Measurements from ENCODE around the gene PARN. TPM values are rescaled to one million over a fixed set of nuclear protein-coding genes. Genes with fewer than 3 reads are reported as not detected.

PARN gene
- total and polyA plus RNA-seq, 7 donors = 14.4 to 75.3 (median 33.6) TPM

GRCh38 chr16:14628806-14629611 lies 1.1 kb downstream of the PARN start:
- WGBS, 2 donors = 53 to 57% methylated on average over 12 of the region's 12 CpGs
- Histone ChIP-seq H3K27me3 (no peaks in the 10 kb centered on the region), H3K27ac (peak overlapping the region; percentile 89 to 94 (median 92)), H3K4me1 (peaks cover 0 to 31% (median 29%) of the 10 kb centered on the region in 4 donors), H3K36me3 (peaks cover 5 to 43% (median 20%) of the 10 kb centered on the region in 4 donors), H3K4me3 (peak overlapping the region; percentile 70 to 95 (median 92)), H3K9me3 (no peaks in the 10 kb centered on the region)
- intact Hi-C loops (cut with DNase I) = no loop called here
- no peak for DNase-seq
- TF ChIP-seq POLR2A (IDR thresholded peaks at IDR 0.05) (no peak), CTCF (IDR thresholded peaks at IDR 0.05) (no peak)

- TF ChIP-seq EP300 (IDR thresholded peaks at IDR 0.05) (no peak), CTCF (IDR thresholded peaks at IDR 0.05) (no peak), POLR2AphosphoS5 (IDR thresholded peaks at IDR 0.05) (no peak), POLR2A (IDR thresholded peaks at IDR 0.05) (no peak)
- Histone ChIP-seq H3K4me1 (peaks cover 0 to 22% (median 20%) of the 10 kb centered on the region in 4 donors), H3K27me3 (no peaks in the 10 kb centered on the region), H3K9me3 (no peaks in the 10 kb centered on the region), H3K4me3 (no peak overlapping the region), H3K36me3 (peaks cover 6 to 62% (median 30%) of the 10 kb centered on the region in 4 donors), H3K27ac (no peak overlapping the region)
- 90 to 91% methylated on average over 4 of the region's 4 CpGs for WGBS, 2 donors
- intact Hi-C loops (cut with DNase I) = no loop called here
- DNase-seq = no peak
These were observed 3.0 kb downstream of the PARN start for GRCh38 chr16:14627078-14627477.

- H3K27ac ChIP-seq = no peak overlapping the region
- no peak for DNase-seq
- H3K4me1 ChIP-seq = no peaks in the 10 kb centered on the region
- WGBS, 2 donors = 93 to 94% methylated on average over 7 of the region's 7 CpGs
- peaks cover 16 to 92% (median 44%) of the 10 kb centered on the region in 4 donors for H3K36me3 ChIP-seq
- no peaks in the 10 kb centered on the region for H3K9me3 ChIP-seq
- intact Hi-C loops (cut with DNase I) = no loop called here
- TF ChIP-seq EP300 (IDR thresholded peaks at IDR 0.05) = no peak
- no peak for TF ChIP-seq CTCF (IDR thresholded peaks at IDR 0.05)
- no peak for TF ChIP-seq POLR2A (IDR thresholded peaks at IDR 0.05)
- no peak for TF ChIP-seq POLR2AphosphoS5 (IDR thresholded peaks at IDR 0.05)
- no peaks in the 10 kb centered on the region for H3K27me3 ChIP-seq
- H3K4me3 ChIP-seq = no peak overlapping the region
These were observed 11.5 kb downstream of the PARN start for GRCh38 chr16:14618566-14618965.

GRCh38 chr16:14616280-14616679 lies 13.8 kb downstream of the PARN start:
- no peak for TF ChIP-seq POLR2AphosphoS5 (IDR thresholded peaks at IDR 0.05)
- no peak for TF ChIP-seq POLR2A (IDR thresholded peaks at IDR 0.05)
- TF ChIP-seq CTCF (IDR thresholded peaks at IDR 0.05) = no peak
- TF ChIP-seq EP300 (IDR thresholded peaks at IDR 0.05) = no peak
- no peak for DNase-seq
- Histone ChIP-seq H3K9me3 (no peaks in the 10 kb centered on the region), H3K27ac (no peak overlapping the region), H3K36me3 (peaks cover 11 to 90% (median 37%) of the 10 kb centered on the region in 4 donors), H3K4me3 (no peak overlapping the region), H3K4me1 (no peaks in the 10 kb centered on the region), H3K27me3 (no peaks in the 10 kb centered on the region)
- WGBS, 2 donors = 92 to 97% methylated on average over 4 of the region's 4 CpGs
- intact Hi-C loops (cut with DNase I) = no loop called here

All from sigmoid colon (tissue), 7 donors.